OCI-LY7 (cell line): Measurements from ENCODE around the gene CUX1.

Source experiments
- CTCF ChIP-seq: fragments of 200-600 bp; sonication (generic); conservative IDR thresholded peaks from 2 replicates; pipeline ENCODE4 v1.5.1; 2014; ENCODE audit warnings: mild to moderate bottlenecking, antibody characterized with exemption, low read length, moderate library complexity, mixed read lengths
- EZH2phosphoT487 ChIP-seq: fragments of 200-600 bp; sonication (generic); IDR thresholded peaks from 2 replicates; pipeline ENCODE4 v1.6.1; 2018; ENCODE audit warnings: low read depth, borderline replicate concordance, mild to moderate bottlenecking, mixed run types, antibody characterized with exemption, low read length, moderate library complexity, mixed read lengths

GRCh38 chr7:101991860-101992259, 174.4 kb downstream of the CUX1 start:
- no peak for TF ChIP-seq CTCF
- TF ChIP-seq EZH2phosphoT487 = no peak
